ENCODE measurements around the gene PIK3R5.

Gene PIK3R5

DNA sequence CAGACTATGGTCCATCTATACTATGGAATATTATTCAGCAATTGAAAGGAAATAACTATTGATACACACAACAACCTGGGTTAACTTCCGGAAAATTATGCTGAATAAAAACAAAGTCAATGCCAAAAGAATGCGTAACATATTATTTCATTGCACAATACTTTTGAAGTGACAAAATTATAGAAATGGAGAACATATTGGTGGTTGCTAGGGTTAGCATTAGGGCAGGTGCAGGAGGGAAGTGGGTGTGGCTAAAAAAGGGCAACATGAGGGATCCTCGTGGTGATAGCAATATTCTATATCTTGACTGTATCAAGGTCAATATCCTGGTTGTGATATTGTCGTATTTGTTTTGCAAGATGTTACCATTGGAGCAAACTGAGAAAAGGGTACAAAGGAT is 34.9 kb downstream of the PIK3R5 start:
- in situ Hi-C loops (cut with HindIII; ENCODE audit: low sequenced_read_pairs) = no loop called here
- DNase-seq (ENCODE audit: low read depth) = no peak
- no peak overlapping the region for H3K4me3 ChIP-seq (ENCODE audit: low read depth, low read length)
- TF ChIP-seq, protein P1, sequence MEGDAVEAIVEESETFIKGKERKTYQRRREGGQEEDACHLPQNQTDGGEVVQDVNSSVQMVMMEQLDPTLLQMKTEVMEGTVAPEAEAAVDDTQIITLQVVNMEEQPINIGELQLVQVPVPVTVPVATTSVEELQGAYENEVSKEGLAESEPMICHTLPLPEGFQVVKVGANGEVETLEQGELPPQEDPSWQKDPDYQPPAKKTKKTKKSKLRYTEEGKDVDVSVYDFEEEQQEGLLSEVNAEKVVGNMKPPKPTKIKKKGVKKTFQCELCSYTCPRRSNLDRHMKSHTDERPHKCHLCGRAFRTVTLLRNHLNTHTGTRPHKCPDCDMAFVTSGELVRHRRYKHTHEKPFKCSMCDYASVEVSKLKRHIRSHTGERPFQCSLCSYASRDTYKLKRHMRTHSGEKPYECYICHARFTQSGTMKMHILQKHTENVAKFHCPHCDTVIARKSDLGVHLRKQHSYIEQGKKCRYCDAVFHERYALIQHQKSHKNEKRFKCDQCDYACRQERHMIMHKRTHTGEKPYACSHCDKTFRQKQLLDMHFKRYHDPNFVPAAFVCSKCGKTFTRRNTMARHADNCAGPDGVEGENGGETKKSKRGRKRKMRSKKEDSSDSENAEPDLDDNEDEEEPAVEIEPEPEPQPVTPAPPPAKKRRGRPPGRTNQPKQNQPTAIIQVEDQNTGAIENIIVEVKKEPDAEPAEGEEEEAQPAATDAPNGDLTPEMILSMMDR (IDR thresholded peaks at IDR 0.05; ENCODE audit: low read depth, low read length, missing control alignments) = no peak

DNA sequence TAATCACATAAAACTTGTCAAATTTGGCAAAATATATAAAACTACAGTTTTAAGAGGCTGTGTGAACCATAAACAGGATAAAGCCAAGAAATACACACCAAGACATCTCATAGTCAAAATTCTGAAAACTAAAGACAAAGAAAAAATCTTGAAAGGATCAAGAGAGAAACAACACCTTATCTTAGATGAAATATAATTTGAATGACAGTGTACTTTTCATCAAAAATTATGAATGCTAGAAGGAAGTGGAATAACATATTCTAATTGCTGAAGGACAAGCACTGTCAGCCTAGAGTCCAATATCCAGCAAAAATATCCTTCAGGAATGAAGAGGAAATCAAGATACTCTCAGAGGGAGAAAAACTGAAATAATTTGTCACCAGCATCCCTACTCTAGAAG is 37.2 kb downstream of the PIK3R5 start:
- DNase-seq (ENCODE audit: low read depth) = no peak
- TF ChIP-seq, protein P1 (IDR thresholded peaks at IDR 0.05; ENCODE audit: low read depth, low read length, missing control alignments) = no peak
- in situ Hi-C loops (cut with HindIII; ENCODE audit: low sequenced_read_pairs) = no loop called here
- no peak overlapping the region for H3K4me3 ChIP-seq (ENCODE audit: low read depth, low read length)

DNA sequence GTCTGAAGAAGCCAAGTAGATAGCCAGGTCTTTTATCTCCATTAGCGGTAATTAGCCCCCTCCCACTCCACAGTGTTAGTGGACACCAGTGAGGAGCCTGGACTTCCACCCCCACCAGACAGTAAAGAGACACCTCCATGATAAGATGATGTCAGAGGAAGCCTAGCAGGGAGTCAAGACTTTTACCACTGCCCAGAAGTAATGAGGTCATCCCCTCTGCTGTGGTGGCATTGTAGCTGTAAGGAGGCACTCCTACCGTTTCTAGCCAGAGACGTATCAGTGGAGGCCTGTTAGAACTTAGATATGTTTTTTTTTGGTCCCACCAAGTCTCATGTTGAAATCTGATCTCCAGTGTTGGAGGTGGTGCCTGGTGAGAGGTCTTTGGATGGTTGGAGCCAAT is 38.1 kb downstream of the PIK3R5 start:
- in situ Hi-C loops (cut with HindIII; ENCODE audit: low sequenced_read_pairs) = no loop called here

DNA sequence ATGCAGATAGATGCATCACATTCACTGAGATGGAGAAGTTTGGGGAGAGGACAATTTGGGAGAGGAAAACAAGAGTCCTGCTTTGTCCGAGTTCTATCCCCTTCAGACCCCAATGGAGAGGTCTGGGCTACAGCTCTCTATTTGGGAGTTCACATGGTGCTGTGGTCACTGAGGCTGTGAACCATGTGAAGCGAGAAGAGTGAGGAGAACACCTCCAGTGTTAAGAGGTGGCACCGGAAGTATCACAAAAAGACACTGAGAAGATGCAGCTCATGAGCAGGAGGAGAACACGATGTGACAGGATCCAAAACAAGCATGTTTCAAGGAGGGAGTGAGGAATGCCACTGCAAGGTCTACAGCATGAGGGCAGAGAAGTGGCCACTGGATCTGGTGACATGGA is 39.7 kb downstream of the PIK3R5 start:
- DNase-seq (ENCODE audit: low read depth) = no peak
- TF ChIP-seq, protein P1 (IDR thresholded peaks at IDR 0.05; ENCODE audit: low read depth, low read length, missing control alignments) = no peak
- in situ Hi-C loops (cut with HindIII; ENCODE audit: low sequenced_read_pairs) = no loop called here
- H3K4me3 ChIP-seq (ENCODE audit: low read depth, low read length) = no peak overlapping the region

More for the DNA sequence above, 38.1 kb downstream of the PIK3R5 start:
- no peak overlapping the region for H3K4me3 ChIP-seq (ENCODE audit: low read depth, low read length)
- TF ChIP-seq, protein P1 (IDR thresholded peaks at IDR 0.05; ENCODE audit: low read depth, low read length, missing control alignments) = no peak
- DNase-seq (ENCODE audit: low read depth) = no peak

DNA sequence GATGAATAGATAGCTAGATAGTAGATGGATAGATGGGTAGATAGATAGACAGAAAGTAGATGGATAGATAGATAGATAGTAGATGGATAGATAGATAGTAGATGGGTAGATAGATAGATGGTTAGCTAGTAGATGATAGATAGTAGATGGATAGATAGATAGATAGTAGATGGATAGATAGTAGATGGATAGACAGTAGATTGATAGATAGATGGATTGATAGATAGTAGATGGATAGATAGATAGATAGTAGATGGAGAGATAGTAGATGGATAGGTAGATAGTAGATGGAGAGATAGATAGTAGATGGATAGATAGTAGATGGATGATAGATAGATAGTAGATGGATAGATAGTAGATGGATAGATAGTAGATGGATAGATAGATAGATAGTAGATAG is 40.4 kb downstream of the PIK3R5 start:
- TF ChIP-seq, protein P1 (IDR thresholded peaks at IDR 0.05; ENCODE audit: low read depth, low read length, missing control alignments) = no peak
- in situ Hi-C loops (cut with HindIII; ENCODE audit: low sequenced_read_pairs) = no loop called here
- H3K4me3 ChIP-seq (ENCODE audit: low read depth, low read length) = no peak overlapping the region
- DNase-seq (ENCODE audit: low read depth) = no peak

DNA sequence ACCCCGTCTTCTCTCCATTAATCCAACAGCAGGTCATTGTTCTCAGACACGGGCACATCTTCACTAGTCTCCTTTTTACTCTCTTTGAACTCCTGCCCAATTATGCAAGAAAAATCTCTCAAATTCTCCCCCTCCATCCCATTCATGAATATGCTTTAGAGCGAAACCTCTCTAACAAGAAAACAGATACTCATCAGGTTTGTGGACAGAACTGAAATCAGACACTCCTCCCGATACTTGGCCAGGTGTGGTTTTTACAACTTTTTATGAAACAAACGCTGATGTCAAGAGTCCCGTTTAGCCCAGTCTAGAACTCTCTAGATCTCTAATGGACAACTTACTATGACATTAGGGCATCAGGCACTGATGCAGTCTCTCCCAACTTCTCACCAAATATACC is 40.9 kb downstream of the PIK3R5 start:
- no peak overlapping the region for H3K4me3 ChIP-seq (ENCODE audit: low read depth, low read length)
- TF ChIP-seq, protein P1 (IDR thresholded peaks at IDR 0.05; ENCODE audit: low read depth, low read length, missing control alignments) = no peak
- no peak for DNase-seq (ENCODE audit: low read depth)
- in situ Hi-C loops (cut with HindIII; ENCODE audit: low sequenced_read_pairs) = no loop called here

DNA sequence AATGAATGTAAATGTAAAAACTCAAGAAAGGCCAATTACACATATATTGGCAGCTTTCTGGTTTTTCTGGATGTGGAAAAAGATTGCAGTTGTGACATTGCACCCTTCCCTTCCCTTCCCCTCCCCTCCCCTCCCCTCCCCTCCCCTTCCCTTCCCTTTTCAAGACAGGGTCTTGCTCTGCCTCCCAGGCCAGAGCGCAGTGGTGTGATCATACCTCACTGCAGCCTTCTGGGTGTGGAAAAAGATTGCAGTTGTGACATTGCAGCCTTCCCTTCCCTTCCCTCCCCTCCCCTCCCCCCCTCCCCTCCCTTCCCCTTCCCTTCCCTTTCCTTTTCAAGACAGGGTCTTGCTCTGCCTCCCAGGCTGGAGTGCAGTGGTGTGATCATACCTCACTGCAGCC is 41.7 kb downstream of the PIK3R5 start:
- DNase-seq (ENCODE audit: low read depth) = no peak
- TF ChIP-seq, protein P1 (IDR thresholded peaks at IDR 0.05; ENCODE audit: low read depth, low read length, missing control alignments) = no peak
- in situ Hi-C loops (cut with HindIII; ENCODE audit: low sequenced_read_pairs) = no loop called here
- H3K4me3 ChIP-seq (ENCODE audit: low read depth, low read length) = no peak overlapping the region

Data from astrocyte of the cerebellum (primary cell).